Kidney (tissue), 14 donors: ENCODE data around the gene TEX9. TPM values are rescaled to one million over a fixed set of nuclear protein-coding genes. Genes with fewer than 3 reads are reported as not detected.
A peak's percentile ranks its signal among the peaks of the same experiment; 100 is the strongest.

Experiments
- DNase-seq, 5 donors: peaks; one replicate each; pipeline ENCODE4 v3.0.0-alpha.2; 2013 to 2020
- FAIRE-seq: peaks from 2 replicates; lab custom pipeline; 2012; peaks lifted over from hg19 to GRCh38; lab: Jason Lieb, UNC
- H3K27ac ChIP-seq, 2 donors: one replicate each; pipeline ENCODE4 v1.7.0; 2013; ENCODE audit warnings: low read depth in 2 of 2, low read length in 2 of 2, inconsistent platforms in 1 of 2
- H3K27me3 ChIP-seq: one replicate; pipeline ENCODE4 v1.7.1; 2013; ENCODE audit warnings: low read length, inconsistent platforms; ENCODE audit not compliant: control insufficient read depth, insufficient read depth
- H3K36me3 ChIP-seq, 3 donors: one replicate each; pipeline versions ENCODE4 v1.7.0 to v1.7.1; 2013; ENCODE audit warnings: low read length in 3 of 3, control low read depth in 1 of 3, inconsistent platforms in 1 of 3; ENCODE audit not compliant: insufficient read depth in 3 of 3, control insufficient read depth in 2 of 3
- H3K4me1 ChIP-seq, 3 donors: one replicate each; pipeline versions ENCODE4 v1.7.0 to v1.7.1; 2013; ENCODE audit warnings: low read length in 3 of 3, inconsistent platforms in 1 of 3, low read depth in 1 of 3; ENCODE audit not compliant: control insufficient read depth in 2 of 3, insufficient read depth in 2 of 3
- H3K4me3 ChIP-seq, 3 donors: one replicate each; pipeline versions ENCODE4 v1.7.0 to v1.8.1; 2013; ENCODE audit warnings: low read length in 3 of 3, control low read depth in 1 of 3, inconsistent platforms in 1 of 3
- H3K9ac ChIP-seq, 3 donors: one replicate each; pipeline versions ENCODE4 v1.7.0 to v1.7.1; 2013; ENCODE audit warnings: low read length in 3 of 3, control low read depth in 1 of 3, inconsistent platforms in 1 of 3
- H3K9me3 ChIP-seq, 3 donors: one replicate each; pipeline versions ENCODE4 v1.7.0 to v1.7.1; 2013; ENCODE audit warnings: low read length in 3 of 3, control low read depth in 1 of 3, inconsistent platforms in 1 of 3; ENCODE audit not compliant: control insufficient read depth in 2 of 3, insufficient read depth in 1 of 3
- CTCF ChIP-seq: IDR thresholded peaks from 3 replicates; pipeline ENCODE4 v1.5.1; 2012; ENCODE audit warnings: mild to moderate bottlenecking, moderate library complexity, borderline replicate concordance; ENCODE audit not compliant: insufficient read depth; ENCODE audit errors: extremely low read depth
- intact Hi-C: fragments of 100-400 bp; cut with DNase I; formaldehyde crosslinking; loops from one replicate; pipeline ENCODE4 v1.11.1; 2022
- polyA plus RNA-seq: library from polyadenylated mRNA; stranded (reverse); fragments of 350-450 nt; fragmentation: Illumina TruSeq; extraction: RNeasy Lipid Tissue Mini Kit (QIAGEN cat#74804); gene quantifications from one replicate; pipeline ENCODE4 v1.2.3, GENCODE V29; 2014; ENCODE audit warnings: low read depth, low replicate concordance; ENCODE audit not compliant: insufficient read depth
- total RNA-seq: library from RNA; stranded (reverse); fragmentation: NEBNext Ultra II Directional; extraction: Animal tissue kit (Norgen Biotek cat#: 25700); gene quantifications from one replicate; pipeline ENCODE4 v1.2.1, GENCODE V29; 2021
- donor health status: control.
- donor health status: control.
- donor health status: control.
- donor health status: control.
- donor health status: control.
- donor health status: DM: yes; HTN: yes; CAD: no.
- donor health status: Normal renal cell carcinoma (clear cell type).

The TEX9 gene
- total and polyA plus RNA-seq, 2 donors from 2014 or later: 9.4 to 35.2 TPM

- FAIRE-seq (no peak), DNase-seq (no peak)
- H3K4me3 ChIP-seq: no peak overlapping the region
- H3K27ac ChIP-seq: no peak overlapping the region
- no peak overlapping the region for H3K9ac ChIP-seq
- TF ChIP-seq CTCF: no peak
- no peaks in the 10 kb centered on the region for H3K9me3 ChIP-seq
- no peaks in the 10 kb centered on the region for H3K36me3 ChIP-seq
- H3K27me3 ChIP-seq: no peaks in the 10 kb centered on the region
- intact Hi-C loops: no loop called here
- peaks cover 0 to 5% (median 0%) of the 10 kb centered on the region in 3 donors for H3K4me1 ChIP-seq
These were observed 3.2 kb upstream of the TEX9 start for GRCh38 chr15:56361987-56362386.

- FAIRE-seq: no peak
- no peak for TF ChIP-seq CTCF
- Histone ChIP-seq H3K4me1 (peaks cover 0 to 5% (median 0%) of the 10 kb centered on the region in 3 donors), H3K27ac (no peak overlapping the region), H3K27me3 (no peaks in the 10 kb centered on the region), H3K9ac (peak overlapping the region in 2 of 3 donors; percentile 51 to 84), H3K36me3 (no peaks in the 10 kb centered on the region), H3K9me3 (no peaks in the 10 kb centered on the region), H3K4me3 (peak overlapping the region; percentile 77 to 95 (median 93))
- DNase-seq: peak in 2 of 5 donors; percentile 16 to 40
- intact Hi-C loops: no loop called here
These were observed 985 bp downstream of the TEX9 start for GRCh38 chr15:56366211-56366610.

GRCh38 chr15:56367156-56367555 is 1.9 kb downstream of the TEX9 start:
- no peaks in the 10 kb centered on the region for H3K27me3 ChIP-seq
- intact Hi-C loops: no loop called here
- no peaks in the 10 kb centered on the region for H3K9me3 ChIP-seq
- H3K36me3 ChIP-seq: no peaks in the 10 kb centered on the region
- H3K9ac ChIP-seq: no peak overlapping the region
- H3K4me1 ChIP-seq: peaks cover 0 to 5% (median 0%) of the 10 kb centered on the region in 3 donors
- no peak overlapping the region for H3K4me3 ChIP-seq
- FAIRE-seq (no peak), DNase-seq (no peak)
- no peak overlapping the region for H3K27ac ChIP-seq
- no peak for TF ChIP-seq CTCF

GRCh38 chr15:56369234-56369633 is 4.0 kb downstream of the TEX9 start:
- FAIRE-seq (no peak), DNase-seq (no peak)
- Histone ChIP-seq H3K27me3 (no peaks in the 10 kb centered on the region), H3K4me1 (peaks cover 0 to 5% (median 0%) of the 10 kb centered on the region in 3 donors), H3K4me3 (no peak overlapping the region), H3K27ac (no peak overlapping the region), H3K36me3 (no peaks in the 10 kb centered on the region), H3K9me3 (no peaks in the 10 kb centered on the region), H3K9ac (no peak overlapping the region)
- no peak for TF ChIP-seq CTCF
- intact Hi-C loops: no loop called here
